Stimulated activated CD8-positive, alpha-beta memory T cell treated with anti-CD3 and anti-CD28 coated beads, Interleukin-7, amount 100 ng/mL, for 48 hours (primary cell): ENCODE measurements around the gene SCRN2.

ENCODE experiments used
- DNase-seq, 2 donors: peaks; one replicate each; pipeline ENCODE4 v3.0.0-alpha.2; 2020; ENCODE audit warnings: low read depth in 1 of 2; ENCODE audit errors: extremely low read depth in 1 of 2

SCRN2 gene

GRCh38 chr17:47847341-47848197 lies 6.5 kb upstream of the SCRN2 start:
- no peak for DNase-seq

DNA sequence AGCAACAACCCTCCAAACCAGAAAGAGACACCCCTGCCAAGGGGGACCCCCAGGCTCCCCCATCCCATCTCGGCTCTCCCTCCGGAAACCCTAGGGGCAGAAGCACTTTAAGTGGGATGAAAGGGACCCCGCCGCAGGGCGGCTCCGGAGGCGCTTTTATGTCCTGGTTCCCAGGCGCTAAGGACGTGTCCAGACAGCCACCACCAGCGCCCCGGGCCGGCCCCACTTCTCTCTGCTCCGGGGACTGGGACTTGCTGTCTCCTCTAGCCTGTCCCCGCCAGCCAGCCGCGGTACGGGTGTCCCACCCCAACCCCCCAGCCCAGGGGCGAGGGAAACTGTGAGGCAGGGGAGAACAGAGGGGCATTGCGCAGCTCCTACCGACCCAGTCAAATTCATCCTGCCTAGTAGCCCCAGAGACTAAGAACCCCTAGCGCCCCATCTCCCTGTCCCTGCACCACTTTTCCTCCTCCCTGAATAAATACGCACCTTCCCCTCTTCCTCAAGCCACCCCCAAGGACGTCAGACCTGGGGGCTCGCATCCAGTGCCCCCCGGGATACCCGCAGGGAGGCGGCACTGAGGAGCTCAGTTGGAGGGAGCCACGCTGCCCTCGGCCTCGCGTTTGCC lies 5.8 kb upstream of the SCRN2 start:
- no peak for DNase-seq

- DNase-seq, result no peak
These were observed 4.6 kb upstream of the SCRN2 start for GRCh38 chr17:47845716-47846075.

GRCh38 chr17:47844814-47845715 lies 4.0 kb upstream of the SCRN2 start:
- no peak for DNase-seq

DNA sequence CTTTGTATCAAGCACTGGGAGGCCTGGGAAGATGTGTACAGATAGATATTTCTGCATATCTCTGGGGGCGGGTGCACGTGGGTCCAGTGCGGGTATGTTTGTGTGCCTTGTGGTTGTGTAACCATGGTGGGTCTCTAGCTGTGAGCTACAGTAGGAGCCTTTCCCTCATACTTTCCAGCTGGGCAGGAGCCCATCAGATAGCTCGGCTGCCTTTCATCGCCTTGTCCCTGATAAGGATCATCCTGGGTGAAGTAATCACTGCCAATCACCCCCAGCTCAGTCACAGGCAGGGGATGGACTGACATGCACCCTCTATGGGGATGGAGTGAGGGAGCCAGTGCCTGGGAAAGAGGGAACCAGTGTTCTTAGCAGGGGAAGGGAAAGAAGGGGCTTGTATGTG lies 3.2 kb upstream of the SCRN2 start:
- DNase-seq, result no peak

GRCh38 chr17:47843391-47843730 lies 2.3 kb upstream of the SCRN2 start:
- no peak for DNase-seq

GRCh38 chr17:47841488-47842291 lies 617 bp upstream of the SCRN2 start:
- no peak for DNase-seq

DNA sequence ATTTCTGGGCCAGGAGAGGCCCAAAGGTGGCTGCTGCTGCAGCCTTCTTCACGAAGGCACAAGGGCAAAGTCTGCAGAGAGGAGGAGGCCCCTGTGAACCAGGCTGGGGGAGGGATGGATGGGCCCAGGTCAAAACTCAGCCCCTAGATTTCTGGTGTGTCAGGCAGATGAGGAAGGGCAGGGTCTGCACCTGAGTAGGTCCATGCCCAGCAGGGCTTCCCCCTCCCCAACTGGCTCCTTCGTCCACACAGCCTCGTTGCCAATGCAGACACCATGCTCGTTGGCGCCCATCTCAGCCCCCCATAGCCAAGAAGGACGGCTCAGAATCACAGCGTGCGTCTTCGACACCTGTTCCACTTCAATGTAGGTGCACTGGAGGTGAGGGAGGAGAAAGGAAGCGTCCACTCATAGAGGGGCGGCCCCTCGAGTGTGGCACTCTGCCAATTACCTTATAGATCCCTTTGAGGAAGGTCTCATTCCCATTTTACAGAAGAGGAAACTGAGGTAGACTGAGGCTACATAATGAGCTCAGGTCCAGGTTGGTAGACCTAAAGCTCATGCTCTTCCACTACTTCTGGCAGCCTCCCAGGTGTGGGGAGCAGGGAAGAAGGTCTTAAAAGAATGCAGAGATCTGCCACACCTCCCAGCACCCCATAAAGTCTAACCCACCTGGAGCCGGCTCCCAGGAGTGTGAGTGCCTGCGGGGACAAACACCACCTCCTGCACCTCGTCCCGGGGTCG lies 902 bp downstream of the SCRN2 start:
- no peak for DNase-seq

GRCh38 chr17:47839071-47839470 lies 2.0 kb downstream of the SCRN2 start:
- no peak for DNase-seq

GRCh38 chr17:47838636-47839035 lies 2.4 kb downstream of the SCRN2 start:
- no peak for DNase-seq

DNA sequence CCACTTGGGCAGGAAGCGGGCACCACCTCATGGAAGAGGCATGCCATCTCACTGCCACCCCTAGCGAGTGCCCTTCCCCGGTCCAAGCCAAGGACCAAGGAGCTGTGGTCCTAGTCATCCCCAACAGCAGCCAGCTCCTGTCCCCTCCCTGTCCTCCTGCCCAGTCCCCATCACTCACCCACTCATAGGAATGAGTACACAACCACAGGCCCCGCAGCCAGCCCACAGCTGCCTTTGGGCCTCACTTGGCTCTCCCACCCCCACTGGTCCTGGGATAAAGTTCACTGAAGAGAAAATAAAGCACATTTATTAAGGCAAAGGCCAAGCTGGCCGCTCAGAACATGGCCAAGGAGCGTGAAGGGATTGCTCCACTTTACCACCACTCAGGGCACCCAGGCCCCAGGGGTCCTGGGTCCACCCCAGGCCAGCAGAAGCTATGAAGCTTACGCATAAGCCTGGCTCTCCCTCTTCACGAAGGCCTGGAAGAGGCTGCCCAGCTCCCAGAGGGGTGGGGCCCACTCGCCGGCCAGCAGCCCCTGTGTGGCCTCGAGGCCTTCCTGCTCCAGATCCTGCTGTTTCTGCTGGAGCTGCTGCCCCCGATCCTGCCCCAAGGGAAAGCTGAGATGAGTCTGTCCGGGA lies 3.6 kb downstream of the SCRN2 start:
- no peak for DNase-seq

DNA sequence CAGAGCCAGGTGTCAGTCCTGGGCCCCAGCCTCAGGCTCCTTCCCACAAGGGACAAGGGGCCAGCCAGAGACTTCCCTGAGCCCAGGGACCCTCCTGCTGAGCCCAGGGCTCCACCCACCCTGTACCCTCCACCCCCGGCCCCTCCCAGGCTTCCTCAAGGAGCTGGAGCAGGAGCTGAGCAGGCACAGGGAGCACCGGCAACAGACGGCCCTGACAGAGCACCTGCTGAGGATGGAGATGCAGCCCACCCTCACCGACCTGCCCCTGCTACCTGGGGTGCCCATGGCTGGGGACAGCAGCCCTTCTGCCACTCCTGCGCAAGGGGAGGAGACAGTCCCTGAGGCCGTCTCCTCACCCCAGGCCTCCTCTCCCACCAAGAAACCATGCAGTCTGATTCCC lies 4.5 kb downstream of the SCRN2 start:
- DNase-seq, result no peak

DNA sequence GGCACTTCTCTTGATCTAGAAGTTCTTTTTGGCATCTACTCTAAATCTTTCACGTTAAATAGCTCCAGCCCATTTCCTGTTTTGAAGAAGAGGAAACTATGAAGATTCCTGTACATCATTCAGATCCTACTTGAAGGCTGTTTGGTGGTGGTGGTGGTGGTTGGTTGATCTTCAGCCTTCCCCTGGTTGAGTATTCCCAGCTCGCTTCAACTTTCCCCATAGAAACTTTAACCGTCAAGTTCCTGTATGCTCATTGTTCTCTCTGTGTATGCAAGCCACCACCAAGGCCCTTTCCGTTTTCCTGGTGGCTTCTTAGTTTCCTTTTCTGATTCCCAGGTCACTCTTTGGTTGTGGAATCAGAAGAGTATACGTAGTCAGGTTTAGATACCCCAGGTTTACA lies 6.3 kb downstream of the SCRN2 start:
- DNase-seq, result no peak

- DNase-seq, result no peak
These were observed 9.1 kb downstream of the SCRN2 start for GRCh38 chr17:47831934-47832327.

DNA sequence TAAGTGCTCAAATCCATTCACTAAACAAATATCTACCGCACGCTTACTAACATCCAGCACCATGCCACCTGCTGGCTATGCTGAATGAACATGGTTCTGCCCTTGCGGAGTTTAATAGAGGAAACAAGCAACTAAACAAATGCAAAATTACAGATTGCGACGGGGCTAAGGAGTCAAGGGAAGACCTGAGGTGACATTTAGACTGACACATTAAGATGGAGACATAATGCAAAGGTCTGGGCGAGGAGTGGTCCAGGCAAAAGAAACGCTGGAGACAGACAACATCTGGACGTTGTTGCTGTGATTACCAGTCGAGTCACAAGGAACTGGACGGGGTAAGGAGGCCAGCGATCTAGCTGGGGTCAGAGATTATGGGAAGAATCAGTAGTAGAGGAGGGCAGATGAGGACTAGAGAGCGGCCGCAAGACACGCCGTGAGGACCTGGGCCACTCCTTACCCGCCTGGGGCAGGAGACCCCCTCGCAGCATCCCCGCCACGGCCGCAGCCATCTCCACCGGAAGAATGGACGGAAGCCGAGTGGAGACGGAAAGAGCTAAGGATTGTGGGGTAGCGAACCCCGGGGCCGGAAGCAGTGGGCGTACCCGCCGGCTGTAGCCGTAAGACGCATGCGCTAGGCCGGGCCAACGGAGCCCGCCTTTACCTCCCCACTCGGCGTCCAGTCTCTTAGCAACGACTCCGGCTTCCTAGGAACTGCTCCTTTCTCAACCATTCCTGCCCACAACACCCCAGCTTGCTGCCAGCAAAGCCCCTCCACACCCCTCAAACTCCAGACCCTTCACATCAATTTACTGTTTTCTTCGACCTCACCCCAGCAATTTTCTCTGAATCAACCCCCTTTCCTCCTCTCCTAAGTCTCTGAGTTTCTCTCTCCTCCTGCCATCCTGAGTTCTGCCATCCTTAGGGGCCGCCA lies 9.8 kb downstream of the SCRN2 start, which contains the start of the genes LRRC46 and MRPL10:
Gene LRRC46, plus strand, starts transcription at position 668 of the 931 bp plus-strand sequence. CDS start 320 bp downstream, outside the sequence.
Gene MRPL10, minus strand, starts transcription at position 539 of the 931 bp plus-strand sequence. Its CDS starts 30 bp downstream, at position 509.
- peak; percentile 88 to 91 for DNase-seq

DNA sequence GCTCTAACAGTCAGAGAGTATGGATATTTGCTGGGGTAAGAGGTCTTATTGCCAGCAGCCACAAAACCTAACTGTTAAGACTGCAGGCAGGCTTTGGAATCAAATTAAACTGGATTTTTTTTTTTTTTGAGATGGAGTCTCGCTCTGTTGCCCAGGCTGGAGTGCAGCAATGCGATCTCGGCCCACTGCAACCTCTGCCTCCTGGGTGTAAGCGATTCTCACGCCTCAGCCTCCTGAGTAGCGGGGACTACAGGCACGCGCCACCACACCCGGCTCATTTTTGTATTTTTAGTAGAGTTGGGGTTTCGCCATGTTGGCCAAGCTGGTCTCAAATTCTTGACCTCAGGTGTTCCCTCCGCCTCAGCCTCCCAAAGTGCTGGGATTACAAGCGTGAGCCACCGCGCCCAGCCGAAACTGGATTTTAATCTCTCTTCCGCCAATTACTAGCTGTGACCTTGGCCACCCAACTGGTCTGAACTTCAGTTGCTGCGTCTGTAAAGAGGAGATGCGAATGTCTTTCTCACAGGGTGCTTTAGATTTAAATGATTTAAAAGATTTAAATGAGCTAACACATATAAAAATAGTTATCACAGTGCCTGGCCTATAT lies 10.6 kb downstream of the SCRN2 start:
- DNase-seq, result no peak

GRCh38 chr17:47829870-47830269 lies 11.2 kb downstream of the SCRN2 start:
- DNase-seq, result no peak

DNA sequence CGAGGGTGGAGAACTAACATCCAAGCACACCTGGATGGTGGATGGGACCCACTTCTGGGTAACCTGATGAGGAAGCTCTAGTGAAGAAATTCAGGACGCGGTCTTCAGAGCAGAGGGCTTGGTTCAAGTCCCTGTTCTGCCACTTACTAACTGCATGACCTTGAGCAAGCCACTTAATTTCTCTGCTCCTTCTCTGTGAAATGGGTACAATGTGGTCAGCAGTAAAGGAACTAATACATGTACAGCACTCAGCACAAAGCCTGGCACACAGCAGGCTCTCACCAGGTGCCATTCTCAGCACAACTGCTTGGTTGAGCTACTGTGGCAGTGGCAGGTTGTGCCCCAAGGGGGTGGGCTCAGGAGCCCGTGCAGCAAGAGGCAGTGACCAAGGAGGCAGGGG lies 17.6 kb downstream of the SCRN2 start:
- DNase-seq, result no peak
